Activated CD4-positive, alpha-beta T cell treated with anti-CD3 and anti-CD28 coated beads for 36 hours (primary cell): ENCODE data around the gene GPAT3. TPM values are rescaled to one million over a fixed set of nuclear protein-coding genes. Genes with fewer than 3 reads are reported as not detected.
"Not testable (repeated sequence)": the region's sequence is repeated elsewhere in the genome, so short reads cannot be mapped to it uniquely, and the experiment has no call there.

Source experiments
- ATAC-seq: fragments of 200-7000 bp; cut with Tn5 transposase; one replicate; pipeline ENCODE4 v1.10.0; 2021; ENCODE audit warnings: mild to moderate bottlenecking, moderate library complexity
- CTCF ChIA-PET: fragments of 350-600 bp; sonication (Branson Sonifier 250); formaldehyde crosslinking; loops from one replicate; lab custom pipeline; 2021; ENCODE audit warnings: antibody characterized with exemption; lab: Charles Lee
- POLR2A ChIA-PET: fragments of 350-600 bp; sonication (Branson Sonifier 250); formaldehyde crosslinking; loops from one replicate; lab custom pipeline; 2021; ENCODE audit warnings: antibody characterized with exemption, inconsistent platforms; lab: Charles Lee
- DNase-seq: peaks from one replicate; pipeline ENCODE4 v3.0.0-alpha.2; 2020
- H3K27ac Mint-ChIP-seq: one replicate; pipeline ENCODE4 v1.8.0; 2021; ENCODE audit warnings: mixed read lengths
- H3K27me3 Mint-ChIP-seq: one replicate; pipeline ENCODE4 v1.8.0; 2021; ENCODE audit warnings: mixed read lengths
- H3K36me3 Mint-ChIP-seq: one replicate; pipeline ENCODE4 v1.8.0; 2021; ENCODE audit warnings: low read depth, mixed read lengths
- H3K4me1 Mint-ChIP-seq: one replicate; pipeline ENCODE4 v1.8.0; 2021; ENCODE audit warnings: mixed read lengths
- H3K4me3 Mint-ChIP-seq: one replicate; pipeline ENCODE4 v1.8.0; 2021; ENCODE audit warnings: mild to moderate bottlenecking, moderate library complexity, mixed read lengths
- H3K9me3 Mint-ChIP-seq: one replicate; pipeline ENCODE4 v1.8.0; 2021; ENCODE audit warnings: low read depth, mixed read lengths
- intact Hi-C, 2 experiments: fragments of 100-400 bp; cut with DNase I in 1 of 2; cut with micrococcal nuclease in 1 of 2; formaldehyde crosslinking; loops; one replicate each; pipeline versions ENCODE4 v1.14.2 to v1.15.1; 2022 to 2024; cut with DNase I, micrococcal nuclease
- total RNA-seq, 2 experiments: library from RNA; stranded (reverse); gene quantifications; one replicate each; pipeline ENCODE4 v1.2.3, GENCODE V29; 2021

The GPAT3 gene
- 1 to 10 TPM; 1.3 to 1.6 TPM for total RNA-seq

DNA sequence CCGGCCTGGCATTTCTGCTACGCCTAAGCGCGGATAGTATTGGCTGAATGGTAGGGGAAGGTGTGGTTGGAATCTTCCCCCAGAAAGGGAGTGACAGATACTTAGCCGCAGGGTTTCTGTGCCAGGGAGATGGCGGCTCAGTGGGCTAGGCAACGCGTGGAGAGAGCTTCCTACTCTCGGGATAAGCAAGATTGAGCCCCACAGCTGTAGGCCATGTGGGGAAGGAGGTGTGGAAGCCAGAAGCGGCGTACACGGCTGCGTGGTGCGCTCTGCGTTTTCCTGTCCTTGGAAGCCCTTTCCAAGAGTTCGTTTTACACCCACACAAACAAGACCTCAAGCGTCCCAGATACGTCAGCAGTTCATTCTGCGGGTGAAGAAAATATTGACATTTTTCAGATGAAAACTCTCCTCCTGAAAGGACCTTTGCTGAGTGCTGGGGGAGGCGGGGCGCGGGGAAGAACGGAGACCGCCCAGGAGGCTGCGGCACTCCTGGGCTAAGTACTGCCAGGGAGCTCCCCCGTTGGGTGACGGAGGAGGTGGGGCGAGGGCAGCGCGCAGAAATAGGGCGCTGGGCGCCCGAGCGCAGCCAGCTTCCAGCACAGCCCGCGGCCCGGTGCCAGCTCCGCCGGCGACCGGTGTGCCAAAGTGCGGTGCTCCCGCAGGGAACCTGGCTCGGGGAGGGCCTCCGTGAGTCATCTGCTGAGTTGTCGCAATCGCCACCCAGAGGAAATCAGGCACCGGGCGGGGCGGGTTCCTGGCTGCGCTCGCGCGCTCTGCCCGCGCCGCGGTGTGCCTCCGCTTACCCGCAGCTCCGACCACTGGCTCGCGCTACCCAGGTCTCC, at the start of gene GPAT3:
Gene GPAT3, plus strand, starts transcription at position 589 of the 842 bp plus-strand sequence. CDS start 515 bp downstream, outside the sequence.
- POLR2A ChIA-PET = interaction anchor here (0.8 kb wide), 1 partner anchor 62 kb away, joined by 3 read pairs; no protein-coding TSS in a partner anchor
- ATAC-seq (peak; percentile 92), DNase-seq (peak; percentile 84)
- Mint-ChIP-seq H3K27me3 (peaks cover 31% of the 10 kb centered on the region), H3K36me3 (no peaks in the 10 kb centered on the region), H3K4me3 (peak within 1 kb of the TSS; percentile 73), H3K9me3 (no peaks in the 10 kb centered on the region), H3K27ac (peak within 1 kb of the TSS; percentile 49), H3K4me1 (peaks cover 16% of the 10 kb centered on the region)
- CTCF ChIA-PET = interaction anchor here (0.6 to 1.9 kb wide), 3 partner anchors 26 to 253 kb away, joined by 3 to 7 read pairs (median 3); no protein-coding TSS in a partner anchor
- intact Hi-C loops = loop anchor here in 1 of 2 experiments (1.0 kb wide), 1 partner anchor 50 kb away; the partner anchor contains the start of gene ABRAXAS1

DNA sequence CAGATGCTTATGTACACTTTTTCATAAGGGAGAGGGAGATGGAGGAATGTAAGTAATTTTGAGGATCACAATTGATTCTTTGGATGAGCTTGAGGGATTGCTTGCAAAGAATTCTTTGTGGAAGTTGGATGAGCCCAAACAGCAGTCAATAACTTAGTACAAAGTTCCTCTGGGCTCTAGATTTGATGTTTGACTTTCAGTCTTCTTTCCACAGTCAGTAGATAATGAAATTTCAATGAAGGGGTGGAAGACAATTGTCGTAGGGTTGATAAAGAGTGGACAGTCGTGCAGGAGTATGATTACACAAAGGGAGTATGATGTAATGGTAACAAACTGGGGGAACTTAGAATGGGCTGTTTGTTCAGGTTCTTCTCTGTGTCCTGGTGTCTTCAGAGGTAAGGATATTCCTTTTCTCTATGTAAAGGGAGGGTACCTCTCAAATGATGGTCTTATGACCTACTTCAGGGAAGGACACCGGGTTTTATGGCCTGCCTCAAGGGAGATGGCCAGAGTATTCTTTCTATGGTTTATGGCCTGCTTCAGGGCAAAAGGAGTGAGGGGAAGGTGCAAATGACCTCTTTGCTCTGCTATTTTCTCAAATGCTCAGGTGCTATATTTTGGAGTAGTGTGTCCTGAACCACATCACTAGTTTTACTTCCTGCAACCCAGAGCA, 49.3 kb upstream of the GPAT3 start:
- H3K4me3 Mint-ChIP-seq = no peak overlapping the region
- CTCF ChIA-PET = interaction anchor here (1.1 to 1.5 kb wide), 3 partner anchors 11 to 153 kb away, joined by 3 to 5 read pairs (median 4); no protein-coding TSS in a partner anchor

DNA sequence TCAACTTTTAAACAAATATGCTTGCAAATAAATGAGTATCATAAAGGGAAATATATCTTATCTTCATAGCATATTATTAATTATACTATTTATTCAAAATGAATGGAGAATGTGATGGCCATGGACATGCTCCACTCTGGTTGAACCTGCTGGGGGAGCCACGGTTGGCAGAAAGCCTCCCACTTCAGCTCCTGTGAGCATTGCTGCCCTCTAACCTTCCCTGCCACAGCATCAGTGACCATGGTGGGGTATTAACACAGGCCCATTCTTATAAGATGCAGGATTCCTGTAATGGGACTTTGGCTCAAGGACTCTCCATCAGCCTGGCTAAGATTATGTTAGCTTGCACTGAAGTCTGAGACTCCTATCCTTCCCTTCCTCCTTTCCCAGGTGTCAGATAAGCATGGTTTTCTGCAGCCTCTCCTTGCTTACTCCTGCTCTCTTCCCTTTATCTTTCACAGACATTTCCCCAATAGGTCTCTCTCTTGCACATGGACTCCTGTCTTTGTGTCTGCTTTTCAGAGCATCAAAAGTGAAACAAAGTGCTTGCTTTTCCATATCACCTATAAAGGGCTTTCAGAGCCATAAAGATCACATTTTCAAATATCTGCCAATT, 46.1 kb upstream of the GPAT3 start:
- Mint-ChIP-seq H3K27ac (no peak overlapping the region), H3K27me3 (no peaks in the 10 kb centered on the region), H3K9me3 (no peaks in the 10 kb centered on the region), H3K36me3 (no peaks in the 10 kb centered on the region), H3K4me3 (no peak overlapping the region), H3K4me1 (peaks cover 4% of the 10 kb centered on the region)
- no peak for DNase-seq
- intact Hi-C loops = loop anchor here in 1 of 2 experiments (10.0 kb wide), 2 partner anchors 585 to 1095 kb away; partner anchors contain the start of genes CDS1 and THAP9
- ChIA-PET CTCF (interaction anchor here (0.6 to 1.5 kb wide), 7 partner anchors 8 to 155 kb away, joined by 3 to 7 read pairs (median 3); no protein-coding TSS in a partner anchor), POLR2A (no interaction called here)
- ATAC-seq = no peak

More for the DNA sequence above, 49.3 kb upstream of the GPAT3 start:
- H3K4me1 Mint-ChIP-seq = peaks cover 10% of the 10 kb centered on the region
- no peak overlapping the region for H3K27ac Mint-ChIP-seq
- no peaks in the 10 kb centered on the region for H3K9me3 Mint-ChIP-seq
- no peaks in the 10 kb centered on the region for H3K27me3 Mint-ChIP-seq
- ATAC-seq (no peak), DNase-seq (no peak)
- POLR2A ChIA-PET = no interaction called here
- no peaks in the 10 kb centered on the region for H3K36me3 Mint-ChIP-seq
- intact Hi-C loops = loop anchor here in 1 of 2 experiments (10.0 kb wide), 2 partner anchors 582 to 1098 kb away; partner anchors contain the start of genes CDS1 and THAP9

DNA sequence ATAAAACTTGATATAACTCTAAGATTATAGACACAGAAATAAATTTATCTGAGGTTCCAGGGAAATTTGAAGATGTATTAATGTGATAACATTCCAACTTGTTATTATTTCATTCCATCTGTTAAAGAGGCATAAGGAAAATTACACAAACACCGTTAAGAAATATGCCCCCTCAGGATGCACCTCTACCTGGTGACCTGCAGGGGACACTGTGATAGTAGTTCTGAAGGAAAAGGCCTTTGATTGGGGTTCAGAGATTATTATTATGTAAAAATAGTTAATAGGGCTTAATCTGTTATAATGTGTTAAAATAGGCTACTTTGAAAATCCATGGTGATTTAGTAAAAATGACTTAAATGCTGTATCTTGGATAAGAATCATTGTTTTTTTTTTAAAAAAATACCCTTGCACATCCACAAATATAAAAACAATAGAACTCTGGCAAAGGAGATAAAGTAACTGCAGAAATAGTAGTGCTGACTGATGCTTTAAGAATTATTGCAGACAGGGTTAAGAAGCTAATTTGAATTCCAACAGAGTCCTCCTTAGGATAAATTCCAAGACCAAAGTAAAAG, 44.9 kb upstream of the GPAT3 start:
- Mint-ChIP-seq H3K9me3 (no peaks in the 10 kb centered on the region), H3K36me3 (no peaks in the 10 kb centered on the region), H3K4me1 (peaks cover 4% of the 10 kb centered on the region), H3K27ac (no peak overlapping the region), H3K27me3 (no peaks in the 10 kb centered on the region), H3K4me3 (no peak overlapping the region)
- ChIA-PET POLR2A (no interaction called here), CTCF (interaction anchor here (1.0 to 2.5 kb wide), 9 partner anchors 9 to 153 kb away, joined by 3 to 18 read pairs (median 3); no protein-coding TSS in a partner anchor)
- DNase-seq = no peak
- ATAC-seq = peak; percentile 63
- intact Hi-C loops = loop anchor here (1.0 kb wide), 1 partner anchor 149 kb away; no protein-coding TSS in a partner anchor

DNA sequence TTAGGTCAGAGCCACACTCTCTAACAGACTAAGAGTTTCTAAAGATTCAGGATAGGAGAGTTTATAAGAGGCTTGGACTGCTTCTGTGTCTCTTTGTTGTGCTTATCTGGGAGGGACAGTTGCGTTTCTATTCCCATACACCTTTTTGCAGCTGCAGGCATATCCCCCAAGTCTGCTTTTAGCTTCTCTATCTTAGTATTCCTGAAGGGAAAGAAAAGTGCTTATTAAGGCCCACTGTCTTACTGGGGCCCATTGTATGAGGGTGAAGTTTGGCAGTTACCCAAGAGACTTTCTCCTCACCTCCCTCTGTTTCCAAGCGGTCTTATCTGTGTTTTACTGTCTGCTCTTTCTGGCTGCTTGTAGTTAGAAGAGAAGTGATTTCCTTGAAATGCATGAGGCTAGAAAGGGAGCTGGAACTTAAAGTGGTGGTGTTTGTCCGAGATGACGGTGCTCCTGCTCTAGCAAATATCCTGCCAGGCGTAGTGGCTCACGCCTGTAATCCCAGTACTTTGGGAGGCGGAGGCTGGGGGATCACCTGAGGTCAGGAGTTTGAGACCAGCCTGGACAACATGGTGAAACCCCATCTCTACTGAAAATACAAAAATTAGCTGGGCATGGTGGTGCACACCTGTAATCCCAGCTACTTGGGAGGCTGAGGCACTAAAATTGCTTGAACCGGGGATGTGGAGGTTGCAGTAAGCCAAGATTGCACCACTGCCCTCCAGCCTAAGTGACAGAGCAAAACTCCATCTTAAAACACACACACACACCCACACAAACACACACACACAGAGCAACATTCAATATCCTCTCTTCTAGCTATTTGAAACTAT, 39.6 kb upstream of the GPAT3 start:
- intact Hi-C loops, H3K27ac Mint-ChIP-seq, H3K4me3 Mint-ChIP-seq, ATAC-seq, H3K36me3 Mint-ChIP-seq, POLR2A ChIA-PET, H3K9me3 Mint-ChIP-seq, H3K4me1 Mint-ChIP-seq, CTCF ChIA-PET, H3K27me3 Mint-ChIP-seq, DNase-seq: not testable (repeated sequence)

DNA sequence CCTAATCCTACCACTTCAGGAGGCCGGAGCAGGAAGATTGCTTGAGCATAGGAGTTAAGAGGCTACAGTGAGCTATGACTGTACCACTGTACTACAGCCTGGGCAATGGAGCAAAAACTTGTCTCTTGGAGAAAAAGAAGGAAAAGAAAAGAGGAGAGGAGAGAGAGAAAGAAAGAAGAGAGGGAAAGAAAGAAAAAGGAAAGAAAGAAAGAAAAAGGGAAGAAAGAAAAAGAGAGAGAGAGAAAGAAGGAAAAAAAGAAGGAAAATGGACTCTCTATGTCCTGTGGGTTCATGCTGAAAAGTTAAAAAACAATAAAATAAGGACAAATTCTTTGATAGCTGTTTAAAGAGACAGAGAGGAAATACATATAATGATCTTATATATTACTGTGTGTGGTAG, 37.7 kb upstream of the GPAT3 start:
- Mint-ChIP-seq H3K4me1 (no peaks in the 10 kb centered on the region), H3K36me3 (no peaks in the 10 kb centered on the region), H3K9me3 (no peaks in the 10 kb centered on the region), H3K4me3 (no peak overlapping the region), H3K27ac (no peak overlapping the region), H3K27me3 (no peaks in the 10 kb centered on the region)
- ATAC-seq = no peak
- DNase-seq = no peak
- intact Hi-C loops = no loop called here
- CTCF ChIA-PET = interaction anchor here (0.9 to 1.8 kb wide), 3 partner anchors 9 to 141 kb away, joined by 3 to 7 read pairs (median 4); no protein-coding TSS in a partner anchor
- POLR2A ChIA-PET = no interaction called here

DNA sequence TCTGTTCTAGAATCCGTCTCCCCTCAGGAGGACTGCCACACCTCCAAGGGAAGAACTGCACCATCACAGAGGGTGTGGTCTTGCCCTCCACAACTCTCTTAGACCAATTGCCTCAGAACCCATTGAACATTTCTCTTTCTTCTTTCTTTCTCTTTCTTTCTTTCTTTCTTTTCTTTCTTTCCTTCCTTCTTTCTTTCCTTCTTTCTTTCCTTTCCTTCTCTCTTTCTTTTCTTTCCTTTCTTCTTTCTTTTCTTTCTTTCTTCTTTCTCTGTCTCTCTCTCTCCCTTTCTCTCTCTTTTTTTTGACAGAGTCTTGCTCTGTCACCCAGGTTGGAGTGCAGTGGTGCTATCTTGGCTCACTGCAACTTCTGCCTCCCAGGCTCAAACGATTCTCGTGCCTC, 34.2 kb upstream of the GPAT3 start:
- H3K9me3 Mint-ChIP-seq, H3K27ac Mint-ChIP-seq, ATAC-seq, H3K4me3 Mint-ChIP-seq, H3K36me3 Mint-ChIP-seq, DNase-seq, H3K27me3 Mint-ChIP-seq: not testable (repeated sequence)
- ChIA-PET CTCF (interaction anchor here (0.7 to 0.9 kb wide), 3 partner anchors 26 to 228 kb away, joined by 3 to 4 read pairs (median 4); no protein-coding TSS in a partner anchor), POLR2A (interaction anchor here (0.7 kb wide), 1 partner anchor 202 kb away, joined by 4 read pairs; no protein-coding TSS in a partner anchor)
- intact Hi-C loops = loop anchor here in 1 of 2 experiments (10.0 kb wide), 1 partner anchor 1003 kb away; no protein-coding TSS in a partner anchor
- peaks cover 12% of the 10 kb centered on the region for H3K4me1 Mint-ChIP-seq

DNA sequence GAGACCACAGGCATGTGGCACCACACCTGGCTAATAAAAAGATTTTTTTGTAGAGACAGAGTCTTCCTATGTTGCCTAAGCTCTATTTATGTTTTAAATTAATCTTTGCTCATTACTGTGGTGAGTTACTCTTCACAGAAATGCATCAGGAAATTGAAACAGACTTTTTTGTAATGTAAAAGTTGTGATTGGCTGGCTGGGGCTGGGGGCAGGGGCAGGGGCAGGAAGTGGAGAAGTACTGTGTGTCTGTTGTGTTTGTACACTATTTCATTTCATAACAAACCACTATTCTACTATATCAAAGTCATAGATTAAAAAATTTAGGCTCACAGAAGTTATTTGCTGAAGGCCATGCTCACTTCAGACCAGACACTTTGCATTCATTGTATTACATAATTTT, 31.9 kb upstream of the GPAT3 start:
- Mint-ChIP-seq H3K9me3 (no peaks in the 10 kb centered on the region), H3K36me3 (no peaks in the 10 kb centered on the region), H3K27ac (peak overlapping the region; percentile 32), H3K4me3 (no peak overlapping the region), H3K27me3 (no peaks in the 10 kb centered on the region), H3K4me1 (peaks cover 12% of the 10 kb centered on the region)
- ChIA-PET CTCF (interaction anchor here (0.6 to 2.0 kb wide), 2 partner anchors 12 to 237 kb away, joined by 3 to 9 read pairs; no protein-coding TSS in a partner anchor), POLR2A (no interaction called here)
- intact Hi-C loops = loop anchor here in 1 of 2 experiments (10.0 kb wide), 1 partner anchor 1001 kb away; no protein-coding TSS in a partner anchor
- ATAC-seq (peak; percentile 51), DNase-seq (peak; percentile 28)

DNA sequence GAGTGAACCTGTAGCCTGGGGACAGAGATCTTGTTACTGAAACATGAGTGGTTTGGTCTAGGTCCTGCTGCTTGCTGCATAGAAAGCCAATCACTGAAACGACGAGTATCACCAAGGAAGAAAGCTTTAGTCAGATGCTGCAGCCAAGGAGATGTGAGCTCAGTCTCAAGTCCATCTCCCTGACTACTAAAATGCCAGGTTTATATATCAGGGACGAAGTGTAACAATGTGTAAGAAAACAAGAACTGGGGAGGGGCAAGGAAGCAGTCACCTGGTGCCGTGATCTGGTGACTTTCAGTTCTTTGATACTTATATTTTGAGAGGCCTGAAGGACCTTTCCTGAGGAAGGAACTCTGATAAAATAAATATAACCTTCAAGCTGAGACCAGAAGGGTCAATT, 31.4 kb upstream of the GPAT3 start:
- Mint-ChIP-seq H3K4me1 (peaks cover 12% of the 10 kb centered on the region), H3K4me3 (no peak overlapping the region), H3K27ac (peak overlapping the region; percentile 32), H3K27me3 (no peaks in the 10 kb centered on the region), H3K36me3 (no peaks in the 10 kb centered on the region), H3K9me3 (no peaks in the 10 kb centered on the region)
- ATAC-seq (no peak), DNase-seq (no peak)
- ChIA-PET CTCF (interaction anchor here (1.2 to 2.0 kb wide), 2 partner anchors 13 to 141 kb away, joined by 4 to 9 read pairs; no protein-coding TSS in a partner anchor), POLR2A (no interaction called here)
- intact Hi-C loops = loop anchor here in 1 of 2 experiments (10.0 kb wide), 1 partner anchor 1000 kb away; no protein-coding TSS in a partner anchor
